Ovary (tissue), 9 donors: Measurements from ENCODE around the gene TBX4. TPM values are rescaled to one million over a fixed set of nuclear protein-coding genes. Genes with fewer than 3 reads are reported as not detected.

ENCODE experiments used
- DNase-seq, 5 donors: peaks; one replicate each; pipeline ENCODE4 v3.0.0-alpha.2; 2019 to 2020
- H3K27ac ChIP-seq, 2 donors: fragments of 200-600 bp; one replicate each; pipeline versions ENCODE4 v1.5.1 to v1.8.0; 2019 to 2022
- H3K27me3 ChIP-seq: fragments of 200-600 bp; one replicate; pipeline ENCODE4 v1.8.0; 2022
- H3K36me3 ChIP-seq: fragments of 200-600 bp; sonication (generic); one replicate; pipeline ENCODE4 v1.5.1; 2019
- H3K4me1 ChIP-seq: one replicate; pipeline ENCODE4 v1.8.1; 2013; ENCODE audit warnings: mild to moderate bottlenecking, moderate library complexity; ENCODE audit not compliant: insufficient read depth
- H3K4me3 ChIP-seq: fragments of 200-600 bp; sonication (generic); one replicate; pipeline ENCODE4 v1.5.1; 2017
- H3K9me3 ChIP-seq, 2 donors: fragments of 200-600 bp in 1 of 2; sonication (generic) in 1 of 2; one replicate each; pipeline versions ENCODE4 v1.5.1 to v1.8.1; 2013 to 2019; ENCODE audit warnings: mild to moderate bottlenecking in 1 of 2, moderate library complexity in 1 of 2
- CTCF ChIP-seq, 3 donors: fragments of 450-650 bp in 2 of 3; fragments of 200-600 bp in 1 of 3; IDR thresholded peaks; one replicate each; pipeline versions ENCODE4 v1.5.1 to v1.8.0; 2016 to 2022; ENCODE audit warnings: antibody characterized with exemption in 3 of 3, mild to moderate bottlenecking in 1 of 3
- EP300 ChIP-seq: sonication (generic); formaldehyde crosslinking; IDR thresholded peaks from one replicate; pipeline ENCODE4 v1.6.1; 2017; ENCODE audit warnings: antibody characterized with exemption
- POLR2A ChIP-seq: fragments of 450-650 bp; IDR thresholded peaks from one replicate; pipeline ENCODE4 v1.6.1; 2017; ENCODE audit warnings: antibody characterized with exemption, mild to moderate bottlenecking, moderate library complexity
- WGBS, 3 donors: extraction: QIAGEN DNeasy Blood & Tissue Kit in 1 of 3; methylation state at CpG; one replicate each; pipeline versions ENCODE4 v1.1.5 to v1.1.7; 2013 to 2017; 5-methylcytosine and 5-hydroxymethylcytosine counted together
- intact Hi-C, 4 donors: fragments of 100-400 bp; cut with DNase I; formaldehyde crosslinking; loops; one replicate each; pipeline versions ENCODE4 v1.11.0 to v1.15.1; 2022 to 2023
- polyA plus RNA-seq, 2 donors: library from polyadenylated mRNA; stranded (reverse); fragments of 200-250 nt in 1 of 2; fragments of 350-450 nt in 1 of 2; fragmentation: Illumina TruSeq in 1 of 2; extraction: RNeasy Lipid Tissue Mini Kit (QIAGEN cat#74804) in 1 of 2; gene quantifications; one replicate each; pipeline ENCODE4 v1.2.3, GENCODE V29; 2013 to 2014
- total RNA-seq, 7 donors: library from RNA; depleted of rRNA in 2 of 7; stranded (reverse); fragments of >200 nt in 2 of 7; fragmentation: NEBNext Ultra II Directional in 3 of 7; extraction: Animal tissue kit (Norgen Biotek cat#: 25700) in 3 of 7; gene quantifications; one replicate each; pipeline versions ENCODE4 v1.1.0 to v1.2.4, GENCODE V29; 2016 to 2023
- donor health status: DM: no; HTN: no; CAD: no; lungs with moderate emphysema.
- donor health status: DM: no; HTN: no; CAD: no.
- donor health status: Bipolar disorder and iron deficiency.
- donor health status: DM: yes; HTN: yes; CAD: no.
- donor health status: DM: no; HTN: no; CAD: no.
- donor health status: DM: yes; HTN: yes; CAD: no.

Gene TBX4
- total and polyA plus RNA-seq, 9 donors = 0.18 TPM; not detected in 8

- Histone ChIP-seq H3K4me1 (peaks cover 3% of the 10 kb centered on the region), H3K27ac (no peak overlapping the region), H3K4me3 (no peak overlapping the region), H3K36me3 (no peaks in the 10 kb centered on the region), H3K9me3 (peaks cover 0 to under 1% of the 10 kb centered on the region in 2 donors), H3K27me3 (no peaks in the 10 kb centered on the region)
- 53 to 74% (median 56%) methylated on average over 9 of the region's 9 CpGs for WGBS, 3 donors
- intact Hi-C loops = no loop called here
- DNase-seq = peak in 1 of 5 donors; percentile 10
- TF ChIP-seq POLR2A (no peak), EP300 (no peak), CTCF (IDR thresholded peaks at IDR 0.05) (no peak)
Measured at GRCh38 chr17:61459939-61460718, 7.9 kb downstream of the TBX4 start.

GRCh38 chr17:61460796-61461585, 8.8 kb downstream of the TBX4 start:
- Histone ChIP-seq H3K4me1 (peaks cover 3% of the 10 kb centered on the region), H3K9me3 (no peaks in the 10 kb centered on the region), H3K4me3 (no peak overlapping the region), H3K27me3 (no peaks in the 10 kb centered on the region), H3K36me3 (no peaks in the 10 kb centered on the region), H3K27ac (no peak overlapping the region)
- TF ChIP-seq CTCF (IDR thresholded peaks at IDR 0.05) (no peak), POLR2A (no peak), EP300 (no peak)
- intact Hi-C loops = no loop called here
- 21 to 30% (median 28%) methylated on average over 12 of the region's 12 CpGs for WGBS, 3 donors
- DNase-seq = no peak

- Histone ChIP-seq H3K27me3 (no peaks in the 10 kb centered on the region), H3K4me1 (peaks cover 3% of the 10 kb centered on the region), H3K4me3 (no peak overlapping the region), H3K36me3 (no peaks in the 10 kb centered on the region), H3K9me3 (no peaks in the 10 kb centered on the region), H3K27ac (no peak overlapping the region)
- intact Hi-C loops = no loop called here
- DNase-seq = no peak
- 5 to 10% (median 8%) methylated on average over 7 of the region's 7 CpGs for WGBS, 3 donors
- TF ChIP-seq POLR2A = no peak
- TF ChIP-seq EP300 = no peak
- no peak for TF ChIP-seq CTCF (IDR thresholded peaks at IDR 0.05)
Measured at GRCh38 chr17:61461586-61461966, 9.4 kb downstream of the TBX4 start.

- H3K4me1 ChIP-seq = no peaks in the 10 kb centered on the region
- no peak overlapping the region for H3K27ac ChIP-seq
- WGBS, 3 donors = 4 to 6% (median 5%) methylated on average over 52 to 55 of the region's 55 CpGs
- DNase-seq = peak in 1 of 5 donors; percentile 15
- no peaks in the 10 kb centered on the region for H3K36me3 ChIP-seq
- TF ChIP-seq POLR2A (no peak), CTCF (IDR thresholded peaks at IDR 0.05) (no peak), EP300 (no peak)
- no peaks in the 10 kb centered on the region for H3K27me3 ChIP-seq
- H3K4me3 ChIP-seq = no peak overlapping the region
- no peaks in the 10 kb centered on the region for H3K9me3 ChIP-seq
- intact Hi-C loops = no loop called here
Measured at GRCh38 chr17:61461967-61462718, 9.9 kb downstream of the TBX4 start.
